8988T (cell line): Measurements from ENCODE around the gene DAP3.
A peak's percentile ranks its signal among the peaks of the same experiment; 100 is the strongest.
"Not testable (repeated sequence)": the region's sequence is repeated elsewhere in the genome, so short reads cannot be mapped to it uniquely, and the experiment has no call there.

Experiments
- DNase-seq: peaks from one replicate; pipeline ENCODE4 v3.0.0; 2011

The DAP3 gene

DNA sequence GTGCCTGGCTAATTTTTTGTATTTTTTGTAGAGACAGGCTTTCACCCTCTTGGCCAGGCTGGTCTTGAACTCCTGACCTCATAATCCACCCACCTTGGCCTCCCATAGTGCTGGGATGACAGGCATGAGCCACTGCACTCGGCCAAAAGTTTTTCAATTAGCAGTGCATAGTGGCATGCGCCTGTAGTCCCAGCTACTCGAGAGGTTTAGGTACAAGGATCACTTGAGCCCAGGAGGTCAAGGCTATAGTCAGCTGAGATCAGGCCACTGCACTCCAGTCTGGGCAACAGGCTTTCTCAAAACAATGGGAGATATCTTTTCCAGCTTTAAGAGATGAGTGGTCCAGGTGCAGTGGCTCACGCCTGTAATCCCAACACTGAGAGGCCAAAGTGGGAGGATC, 30.8 kb downstream of the DAP3 start:
- no peak for DNase-seq

DNA sequence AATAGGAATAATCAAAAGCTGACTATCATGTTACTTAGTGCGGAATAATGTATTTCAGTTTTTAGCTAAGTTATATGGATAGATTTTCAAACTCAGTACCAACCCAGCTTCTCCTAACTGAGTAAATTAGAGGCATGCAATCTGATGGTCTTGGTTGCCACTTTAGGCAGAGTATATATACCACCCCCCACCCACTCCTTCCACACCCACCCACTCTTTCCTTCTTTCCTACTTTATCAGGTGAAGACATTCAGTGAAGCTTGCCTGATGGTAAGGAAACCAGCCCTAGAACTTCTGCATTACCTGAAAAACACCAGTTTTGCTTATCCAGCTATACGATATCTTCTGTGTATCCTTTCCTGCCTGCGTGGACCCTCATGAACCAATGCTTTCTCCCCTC, 36.3 kb downstream of the DAP3 start:
- no peak for DNase-seq

DNA sequence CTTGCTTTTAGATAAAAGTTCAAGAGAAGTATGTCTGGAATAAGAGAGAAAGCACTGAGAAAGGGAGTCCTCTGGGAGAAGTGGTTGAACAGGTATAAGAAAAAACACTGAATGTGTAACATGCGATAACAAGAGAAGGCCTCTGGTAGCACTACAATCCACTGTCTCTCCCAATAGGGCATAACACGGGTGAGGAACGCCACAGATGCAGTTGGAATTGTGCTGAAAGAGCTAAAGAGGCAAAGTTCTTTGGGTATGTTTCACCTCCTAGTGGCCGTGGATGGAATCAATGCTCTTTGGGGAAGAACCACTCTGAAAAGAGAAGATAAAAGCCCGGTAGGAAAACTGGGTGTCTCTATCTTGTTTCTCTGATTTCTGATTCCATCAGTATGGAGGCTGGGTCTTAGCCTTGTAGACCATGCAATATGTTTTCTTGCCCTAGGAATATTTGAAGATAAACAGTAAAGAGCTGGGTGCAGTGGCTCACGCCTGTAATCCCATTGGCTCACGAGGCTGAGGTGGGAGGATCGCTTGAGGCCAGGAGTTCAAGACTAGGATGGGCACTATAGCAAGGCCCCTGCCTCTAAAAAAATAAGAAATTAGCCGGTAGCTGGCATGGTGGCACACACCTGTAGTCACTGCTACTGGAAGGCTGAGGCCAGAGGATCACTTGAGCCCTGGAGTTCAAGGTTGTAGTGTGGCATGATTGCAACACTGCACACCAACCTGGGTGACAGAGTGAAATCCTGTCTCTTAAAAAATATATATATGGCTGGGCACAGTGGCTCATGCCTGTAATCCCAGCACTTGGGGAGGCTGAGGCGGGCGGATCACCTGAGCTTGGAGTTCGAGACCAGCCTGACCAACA, 40.4 kb downstream of the DAP3 start:
- no peak for DNase-seq

DNA sequence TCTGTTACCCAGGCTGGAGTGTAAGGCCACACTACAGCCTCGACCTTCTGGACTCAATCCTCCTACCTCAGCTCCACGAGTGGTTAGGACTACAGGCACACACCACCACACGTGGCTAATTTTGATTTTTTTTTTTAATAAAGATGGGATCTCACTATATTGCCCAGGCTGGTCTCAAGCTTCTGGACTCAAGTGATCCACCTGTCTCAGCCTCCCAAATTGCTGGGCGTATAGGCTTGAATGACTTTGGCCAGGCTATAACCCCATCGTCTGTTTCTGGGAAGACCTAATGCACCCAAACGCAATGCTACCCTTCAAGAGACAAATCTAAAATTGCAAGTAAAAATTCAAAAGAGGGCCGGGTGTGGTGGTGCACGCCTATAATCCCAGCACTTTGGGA, 52.1 kb downstream of the DAP3 start:
- DNase-seq, result no peak

DNA sequence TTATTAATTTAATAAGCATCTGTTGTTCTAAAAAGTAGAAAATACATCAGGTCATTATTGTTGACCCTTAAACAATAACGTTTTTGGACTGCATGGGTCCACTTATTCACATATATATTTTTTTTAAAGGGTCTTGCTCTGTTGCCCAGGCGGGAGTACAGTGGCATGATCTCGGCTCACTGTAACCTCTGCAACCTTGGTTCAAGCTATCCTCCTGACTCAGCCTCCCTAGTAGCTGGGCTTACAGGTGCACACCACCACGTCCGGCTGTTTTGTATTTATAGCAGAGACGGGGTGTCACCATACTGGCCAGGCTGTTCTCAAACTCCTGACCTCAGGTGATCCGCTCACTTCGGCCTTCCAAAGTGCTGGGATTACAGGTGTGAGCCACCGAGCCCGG, 53.0 kb downstream of the DAP3 start:
- DNase-seq, result no peak

DNA sequence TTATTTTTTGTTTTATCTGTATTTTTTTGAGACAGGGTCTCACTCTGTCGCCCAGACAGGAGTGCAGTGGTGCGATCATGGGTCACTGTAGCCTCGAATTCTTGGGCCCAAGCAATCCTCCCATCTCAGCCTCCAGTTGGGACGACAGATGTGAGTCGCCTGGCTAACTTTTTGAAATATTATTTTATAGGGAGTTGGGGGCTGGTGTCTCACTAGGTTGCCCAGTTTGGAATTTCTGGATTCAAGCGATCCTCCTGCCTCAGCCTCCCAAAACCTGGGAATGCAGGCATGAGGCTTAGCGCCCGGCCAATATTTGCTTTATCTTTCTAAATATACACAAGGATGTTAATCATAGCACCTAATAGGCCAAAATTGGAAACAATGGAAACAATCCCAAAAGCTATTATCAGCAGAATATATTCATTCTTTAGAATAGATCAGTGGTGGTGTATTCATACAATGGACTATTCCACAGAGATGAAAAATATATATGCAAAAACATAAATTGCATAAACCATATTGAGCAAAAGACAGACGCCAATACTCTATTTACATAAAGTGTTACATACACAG, 55.9 kb downstream of the DAP3 start:
- DNase-seq, result no peak

DNA sequence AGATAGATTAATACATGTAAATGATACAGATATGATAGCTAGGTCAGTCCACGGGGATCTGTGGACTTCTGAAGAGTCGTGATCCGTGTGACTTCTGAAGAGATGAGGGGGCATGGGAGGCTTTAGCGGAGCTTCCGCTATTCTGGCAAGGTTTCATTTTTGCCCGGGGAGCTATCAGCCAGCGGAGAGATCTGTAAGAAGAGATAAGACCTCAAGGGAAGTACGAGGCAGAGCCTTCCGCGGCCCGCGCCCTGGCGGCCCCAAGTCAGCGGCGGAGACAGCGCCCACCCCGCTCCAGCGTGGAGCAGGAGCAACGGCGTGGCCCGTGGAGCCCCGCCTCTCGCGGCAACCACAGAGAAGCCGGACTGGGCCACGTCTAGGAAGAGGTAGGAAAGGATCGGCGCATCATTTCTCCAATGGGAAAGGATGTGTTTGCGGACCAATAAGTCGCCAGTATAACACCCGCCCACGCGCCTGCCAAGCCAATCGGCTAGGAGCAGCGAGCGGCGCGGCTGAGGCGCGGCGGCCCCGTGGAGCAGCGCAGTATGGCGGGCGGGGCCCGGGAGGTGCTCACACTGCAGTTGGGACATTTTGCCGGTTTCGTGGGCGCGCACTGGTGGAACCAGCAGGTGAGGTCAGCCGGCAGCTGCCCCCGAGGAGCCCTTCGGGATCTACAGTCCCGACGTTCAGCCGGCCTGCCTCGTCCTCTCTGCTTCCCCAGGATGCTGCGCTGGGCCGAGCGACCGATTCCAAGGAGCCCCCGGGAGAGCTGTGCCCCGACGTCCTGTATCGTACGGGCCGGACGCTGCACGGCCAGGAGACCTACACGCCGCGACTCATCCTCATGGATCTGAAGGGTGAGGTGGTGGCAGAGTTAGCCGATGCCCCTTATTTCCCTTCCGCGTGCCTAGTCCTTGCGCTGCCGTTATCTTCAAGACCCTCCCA, 56.7 kb downstream of the DAP3 start:
- peak; percentile 30 for DNase-seq

DNA sequence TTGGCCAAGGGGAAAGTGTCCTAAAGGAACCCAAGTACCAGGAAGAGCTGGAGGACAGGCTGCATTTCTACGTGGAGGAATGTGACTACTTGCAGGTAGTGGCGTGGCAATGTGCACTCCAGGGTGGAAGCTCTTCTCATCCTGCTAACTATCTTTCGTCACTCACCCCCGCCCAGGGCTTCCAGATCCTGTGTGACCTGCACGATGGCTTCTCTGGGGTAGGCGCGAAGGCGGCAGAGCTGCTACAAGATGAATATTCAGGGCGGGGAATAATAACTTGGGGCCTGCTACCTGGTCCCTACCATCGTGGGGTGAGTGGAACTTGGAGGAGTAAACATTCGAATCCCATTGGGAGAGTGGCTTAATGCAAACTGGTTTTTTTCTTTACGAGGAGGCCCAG, 58.7 kb downstream of the DAP3 start:
- DNase-seq, result not testable (repeated sequence)

DNA sequence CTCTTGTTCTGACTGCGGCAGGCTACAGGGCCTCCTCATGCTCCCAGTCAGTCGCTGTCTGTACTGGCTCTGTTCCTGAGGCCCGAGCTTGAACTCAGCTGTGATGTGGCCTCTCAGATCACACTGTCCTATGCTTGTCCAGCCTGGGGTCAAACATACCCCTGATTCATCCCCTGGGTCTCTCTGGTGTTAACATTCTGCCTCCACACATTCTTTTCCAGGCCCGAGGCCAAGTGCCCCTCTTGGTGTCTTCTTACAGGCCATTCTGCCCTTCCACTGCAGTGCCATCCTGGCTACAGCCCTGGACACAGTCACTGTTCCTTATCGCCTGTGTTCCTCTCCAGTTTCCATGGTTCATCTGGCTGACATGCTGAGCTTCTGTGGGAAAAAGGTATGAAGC, 59.2 kb downstream of the DAP3 start:
- not testable (repeated sequence) for DNase-seq

DNA sequence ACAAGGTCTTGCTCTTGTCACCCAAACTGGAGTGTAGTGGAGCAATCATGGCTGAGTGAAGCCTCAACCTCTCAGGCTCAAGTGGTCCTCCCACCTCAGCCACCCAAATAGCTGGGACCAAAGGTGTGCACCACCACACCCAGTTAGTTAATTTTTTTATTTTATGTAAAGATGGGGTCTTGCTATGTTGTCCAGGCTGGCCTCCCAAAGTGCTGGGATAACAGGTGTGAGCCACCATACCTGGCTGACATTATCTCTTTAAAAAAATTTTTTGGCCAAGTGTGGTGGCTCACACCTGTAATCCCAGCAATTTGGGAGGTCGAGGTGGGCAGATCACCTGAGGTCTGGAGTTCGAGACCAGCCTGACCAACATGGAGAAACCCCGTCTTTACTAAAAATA, 70.1 kb downstream of the DAP3 start:
- not testable (repeated sequence) for DNase-seq

DNA sequence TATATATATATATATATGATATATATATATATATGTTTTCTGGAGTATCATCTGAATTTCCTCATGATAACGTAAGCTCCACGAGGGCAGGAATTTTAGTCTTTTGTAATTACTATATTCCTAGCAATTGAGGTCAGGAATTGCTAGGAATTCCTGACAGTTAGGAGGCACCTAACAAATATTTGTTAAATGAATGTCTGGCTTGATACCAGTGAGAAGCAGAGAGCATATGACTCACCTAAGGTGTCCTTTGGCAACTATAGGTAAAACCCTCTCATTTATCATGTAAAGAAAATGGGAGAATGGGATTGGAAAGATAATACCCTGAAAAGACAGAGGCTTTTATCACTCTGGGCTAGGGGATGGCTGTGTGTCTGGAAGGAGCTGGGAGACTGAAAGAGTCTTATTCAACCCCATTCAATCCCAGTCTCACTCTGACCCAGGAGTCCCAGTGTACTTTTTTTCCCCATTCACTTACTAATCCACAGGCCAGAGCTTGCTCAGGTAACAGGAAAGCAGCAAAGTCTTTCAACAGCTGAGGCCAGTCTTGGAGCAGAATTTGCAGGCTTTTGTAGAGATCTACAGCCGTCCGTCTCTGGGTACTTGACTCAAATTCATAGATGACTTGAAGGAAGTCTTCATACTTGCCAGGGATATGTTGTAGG, 71.2 kb downstream of the DAP3 start:
- no peak for DNase-seq

DNA sequence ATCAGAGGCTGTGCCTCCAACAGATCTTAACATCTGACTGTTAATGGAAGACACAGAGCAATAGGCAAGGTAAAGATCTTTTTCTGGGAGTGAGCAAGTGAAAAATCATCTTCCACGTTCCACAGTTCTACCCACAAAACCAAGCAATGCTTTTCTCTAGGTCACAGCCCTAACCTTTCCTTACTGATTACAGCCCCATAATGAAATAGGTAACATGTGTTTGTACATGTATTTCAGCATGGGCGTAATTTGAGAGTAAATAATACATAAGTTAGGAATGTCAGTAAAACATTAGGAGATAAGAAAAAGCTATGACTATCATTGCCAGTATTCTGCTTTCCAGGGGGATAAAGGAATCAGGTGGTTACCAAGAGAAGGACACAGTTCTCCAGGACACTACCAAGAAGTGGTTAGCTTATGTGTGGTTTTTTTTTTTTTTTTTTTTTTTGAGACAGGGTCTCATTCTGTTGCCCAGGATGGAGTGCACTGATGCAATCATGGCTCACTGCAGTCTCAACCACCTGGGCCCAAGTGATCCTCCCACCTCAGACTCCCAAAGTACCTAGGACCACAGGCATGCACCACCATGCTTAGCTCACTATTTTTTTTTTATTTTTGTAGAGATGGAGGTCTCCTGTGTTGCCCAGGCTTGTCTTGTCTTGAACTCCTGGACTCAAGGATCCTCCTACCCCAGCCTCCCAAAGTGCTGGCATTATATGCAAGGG, 72.0 kb downstream of the DAP3 start:
- DNase-seq, result no peak

DNA sequence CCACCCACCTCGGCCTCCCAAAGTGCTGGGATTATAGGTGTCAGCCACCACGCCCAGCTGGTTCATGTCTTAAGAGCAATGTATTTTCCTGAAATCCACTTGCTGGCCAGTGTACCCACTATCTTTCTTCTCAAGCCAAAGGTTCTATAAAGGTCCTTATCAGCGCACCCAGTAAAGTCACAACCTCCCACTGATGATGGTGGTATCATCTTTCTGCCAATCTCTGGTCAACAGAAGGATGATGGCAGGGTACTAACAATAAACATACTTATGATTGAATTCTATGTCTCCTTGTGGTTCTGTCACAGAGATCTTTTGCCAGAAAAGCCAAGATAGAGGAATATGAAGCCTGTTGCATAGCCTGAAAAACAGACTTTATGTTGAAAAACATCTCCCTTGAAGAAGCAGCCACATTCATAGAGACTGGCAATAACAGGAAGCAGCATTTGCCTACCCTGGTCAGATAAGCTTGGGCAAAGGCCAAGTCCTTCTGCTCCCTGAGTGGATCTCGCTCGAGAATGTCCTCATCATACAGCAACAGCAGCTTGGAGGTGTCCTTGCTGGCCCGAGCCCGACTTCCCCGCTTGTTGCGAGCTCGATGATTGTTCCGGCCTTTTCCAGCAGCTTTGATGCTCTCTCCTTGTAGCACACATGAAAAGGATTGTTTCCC, 73.0 kb downstream of the DAP3 start:
- no peak for DNase-seq

DNA sequence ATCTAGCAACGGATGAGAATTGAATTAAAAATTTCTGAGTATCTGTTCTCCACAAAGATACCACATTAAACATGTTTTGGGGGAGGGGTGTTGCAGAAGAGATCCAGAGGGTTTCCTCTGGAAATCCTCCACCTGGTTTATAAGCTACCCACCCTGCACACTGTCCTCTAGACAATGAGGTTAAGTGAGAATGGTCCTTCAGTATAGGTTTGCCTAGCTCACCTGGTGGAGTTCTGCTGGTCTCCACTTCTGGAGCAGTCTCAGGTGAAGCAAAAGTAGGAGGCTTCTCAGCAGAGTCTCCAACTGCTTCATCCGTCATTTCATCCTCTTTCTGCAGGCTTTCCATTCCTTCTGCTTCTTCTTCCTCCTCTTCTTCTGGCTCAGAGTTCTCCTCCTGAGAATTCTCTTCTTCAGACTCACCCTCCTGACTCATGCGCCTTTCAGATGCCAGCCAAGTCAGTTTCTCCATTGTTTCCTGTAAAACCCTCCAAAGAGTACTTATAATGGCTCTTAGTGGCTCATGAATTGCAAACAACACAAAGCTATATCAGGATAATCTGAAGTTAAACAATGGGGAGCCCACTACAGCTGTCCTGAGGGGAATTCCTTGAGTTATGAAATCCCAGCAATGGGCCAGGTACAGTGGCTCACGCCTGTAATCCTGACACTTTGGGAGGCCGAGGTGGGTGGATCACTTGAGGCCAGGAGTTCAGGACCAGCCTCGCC, 74.4 kb downstream of the DAP3 start:
- DNase-seq, result not testable (repeated sequence)

DNA sequence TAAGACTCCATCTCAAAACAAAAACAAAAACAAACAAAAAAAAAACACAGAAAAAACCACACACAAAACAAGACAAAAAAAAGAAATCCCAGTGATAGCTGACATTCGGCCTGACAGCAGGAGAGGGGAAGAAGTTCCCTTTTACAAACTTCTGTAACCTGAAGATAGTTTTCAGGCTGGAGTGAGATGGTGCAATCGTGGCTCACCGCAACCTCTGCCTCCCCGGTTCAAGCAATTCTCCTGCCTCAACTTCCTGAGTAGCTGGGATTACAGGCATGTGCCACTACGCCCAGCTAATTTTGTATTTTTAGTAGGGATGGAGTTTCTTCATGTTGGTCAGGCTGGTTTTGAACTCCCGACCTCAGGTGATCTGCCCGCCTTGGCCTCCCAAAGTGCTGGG, 75.1 kb downstream of the DAP3 start:
- DNase-seq, result not testable (repeated sequence)

DNA sequence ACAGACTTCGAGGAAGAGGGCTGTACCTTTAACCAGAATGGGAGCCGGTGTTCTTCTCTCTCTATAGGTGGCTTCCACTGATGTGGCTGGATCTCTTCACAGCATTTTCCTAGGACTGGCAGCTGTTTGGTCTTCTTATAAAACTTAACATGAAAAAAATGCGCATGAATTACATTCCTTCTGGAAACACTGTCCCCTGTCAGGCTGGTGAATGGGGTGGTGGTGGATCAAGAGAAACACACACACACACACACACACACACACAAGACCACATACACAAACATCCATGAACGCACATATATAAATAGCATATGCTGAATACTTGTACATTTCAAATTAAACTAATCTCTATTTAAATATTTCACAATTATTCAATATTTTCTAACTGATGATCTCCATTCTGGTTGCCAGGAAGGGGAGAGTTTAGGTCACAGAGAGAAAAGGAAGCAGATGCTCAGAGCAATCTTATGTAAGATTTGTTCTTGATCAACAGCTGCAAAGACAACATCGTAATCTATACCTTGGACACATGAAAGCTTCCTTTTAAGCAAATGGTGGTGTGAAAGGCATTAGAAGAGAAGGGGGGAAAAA, 78.6 kb downstream of the DAP3 start:
- not testable (repeated sequence) for DNase-seq

DNA sequence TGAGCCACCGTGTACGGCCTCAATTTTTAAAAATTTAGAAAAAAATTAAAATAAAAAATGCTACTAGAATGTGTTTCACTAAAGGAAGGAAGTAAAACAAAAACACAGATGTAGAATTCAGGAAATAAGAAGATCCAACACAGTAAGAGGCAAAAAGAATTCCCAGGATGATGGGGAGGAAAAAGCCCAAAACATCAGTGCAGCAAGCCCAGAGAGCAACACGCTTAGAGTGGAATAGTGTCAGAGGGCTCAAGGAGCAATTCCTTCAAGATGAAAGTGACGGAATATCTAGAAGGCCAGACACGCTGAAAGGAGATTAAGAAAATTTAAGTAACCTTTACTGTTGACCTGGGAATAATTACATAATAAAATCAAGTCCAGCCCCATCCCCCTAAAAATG, 80.4 kb downstream of the DAP3 start:
- no peak for DNase-seq

DNA sequence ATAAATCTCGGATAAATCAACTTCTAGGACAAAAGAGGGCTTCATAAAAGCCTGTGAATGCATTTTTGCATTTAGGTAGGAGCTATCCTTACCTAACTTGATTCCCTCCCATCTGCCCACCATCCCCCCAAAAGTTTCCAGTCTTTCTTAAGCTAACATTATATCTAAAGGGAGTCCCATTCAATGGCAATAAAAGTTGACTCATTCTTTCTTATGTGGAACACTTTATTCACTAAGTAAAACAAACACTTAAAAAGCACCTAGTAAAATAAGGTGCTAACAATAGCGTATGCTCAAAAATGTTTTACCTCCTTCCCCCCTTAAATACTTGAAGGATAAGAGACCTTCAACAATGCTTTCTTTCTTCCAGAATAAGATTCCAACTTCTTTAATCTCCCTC, 84.3 kb downstream of the DAP3 start:
- no peak for DNase-seq

DNA sequence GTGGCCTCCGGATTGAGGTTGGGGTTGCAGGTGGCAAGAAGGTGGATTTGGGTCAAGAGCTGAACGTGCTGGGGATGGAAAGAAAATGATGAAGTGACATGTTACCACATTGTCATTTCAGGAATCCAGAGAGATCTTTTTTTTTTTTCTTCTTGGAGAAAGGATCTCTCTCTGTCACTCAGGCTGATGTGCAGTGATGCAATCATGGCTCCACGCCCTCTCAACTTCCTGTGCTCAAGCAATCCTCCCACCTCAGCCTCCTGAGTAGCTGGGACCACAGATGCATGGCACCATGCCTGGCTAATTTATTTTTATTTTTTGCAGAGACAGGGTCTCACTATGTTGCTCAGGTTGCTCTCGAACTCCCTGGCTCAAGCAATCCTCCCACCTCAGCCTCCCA, 87.5 kb downstream of the DAP3 start:
- DNase-seq, result no peak

DNA sequence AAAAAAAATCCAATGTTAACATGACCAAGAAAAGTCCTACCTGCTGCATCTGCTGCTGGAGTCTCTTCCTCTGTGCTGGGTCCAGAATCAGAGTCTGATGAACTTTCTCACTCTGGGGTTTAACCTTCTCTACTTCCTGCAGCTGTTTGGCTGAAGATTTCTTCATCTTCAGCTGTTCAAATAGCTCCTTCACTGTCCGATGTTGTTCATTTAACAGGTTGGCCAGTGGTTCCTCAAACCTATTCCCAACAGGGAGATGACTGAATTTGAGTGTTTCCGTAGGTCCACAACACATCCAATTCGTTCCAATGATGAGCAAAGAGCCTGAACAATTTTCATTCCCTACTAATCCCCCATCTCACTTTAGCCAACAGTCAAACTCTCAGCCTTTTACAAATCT, 88.7 kb downstream of the DAP3 start:
- no peak for DNase-seq
